K562 (cell line): ENCODE results near the gene NTN3. TPM values are rescaled to one million over a fixed set of nuclear protein-coding genes. Genes with fewer than 3 reads are reported as not detected.

ENCODE experiments used
- BMI1 ChIP-seq: fragments of 150-350 bp; IDR thresholded peaks from 2 replicates; pipeline ENCODE4 v1.6.1; 2014; ENCODE audit warnings: low read length
- CCNT2 ChIP-seq: IDR thresholded peaks from 2 replicates; pipeline ENCODE4 v1.6.1; 2011; ENCODE audit warnings: borderline replicate concordance, low read depth, mild to moderate bottlenecking, moderate library complexity, mixed read lengths, low read length; ENCODE audit not compliant: insufficient read length; ENCODE audit errors: extremely low read depth
- DPF2 ChIP-seq: fragments of 450-650 bp; IDR thresholded peaks from 2 replicates; pipeline ENCODE4 v1.6.1; 2016
- E2F1 ChIP-seq: sonication (generic); formaldehyde crosslinking; IDR thresholded peaks from 2 replicates; pipeline ENCODE4 v1.8.1; 2023; ENCODE audit warnings: mild to moderate bottlenecking, missing genetic modification reagents, moderate library complexity
- GATAD2B ChIP-seq: fragments of 450-650 bp; IDR thresholded peaks from 2 replicates; pipeline ENCODE4 v1.6.1; 2017; ENCODE audit warnings: mild to moderate bottlenecking, borderline replicate concordance
- IFI16 ChIP-seq: fragments of 250-450 bp; sonication (Bioruptor Pico); IDR thresholded peaks from 2 replicates; pipeline ENCODE4 v2.1.2; 2022; ENCODE audit warnings: mild to moderate bottlenecking, inconsistent platforms
- IRF2 ChIP-seq: sonication (generic); formaldehyde crosslinking; IDR thresholded peaks from 2 replicates; pipeline ENCODE4 v1.8.1; 2022; ENCODE audit warnings: mild to moderate bottlenecking, missing genetic modification reagents
- KLF1 ChIP-seq: fragments of 450-650 bp; IDR thresholded peaks from 2 replicates; pipeline ENCODE4 v1.6.1; 2016; ENCODE audit warnings: missing genetic modification characterization, missing compliant biosample characterization
- MAZ ChIP-seq, 2 experiments: fragments of 450-650 bp in 1 of 2; sonication (generic) in 1 of 2; formaldehyde crosslinking; IDR thresholded peaks in 1 of 2; conservative IDR thresholded peaks in 1 of 2; 2 replicates each; pipeline versions ENCODE4 v1.4.0 to v1.5.0; 2020; ENCODE audit warnings: mild to moderate bottlenecking in 1 of 2, missing genetic modification reagents in 1 of 2
- MECOM ChIP-seq: fragments of 250-450 bp; sonication (Bioruptor Pico); IDR thresholded peaks from 2 replicates; pipeline ENCODE4 v1.8.0; 2022; ENCODE audit warnings: inconsistent platforms
- MED1 ChIP-seq: sonication (generic); formaldehyde crosslinking; IDR thresholded peaks from 2 replicates; pipeline ENCODE4 v1.8.1; 2023; ENCODE audit warnings: missing genetic modification reagents, borderline replicate concordance
- NCOA6 ChIP-seq: fragments of 450-650 bp; IDR thresholded peaks from 2 replicates; pipeline ENCODE4 v1.6.1; 2017; ENCODE audit warnings: mild to moderate bottlenecking
- PBX2 ChIP-seq, 2 experiments: IDR thresholded peaks in 1 of 2; conservative IDR thresholded peaks in 1 of 2; 2 replicates each; pipeline ENCODE4 v1.6.1; 2016; ENCODE audit warnings: low read depth in 2 of 2, mild to moderate bottlenecking in 1 of 2, missing compliant biosample characterization in 1 of 2, missing genetic modification characterization in 1 of 2, moderate library complexity in 1 of 2
- PHTF2 ChIP-seq: fragments of 250-450 bp; sonication (Bioruptor Pico); IDR thresholded peaks from 2 replicates; pipeline ENCODE4 v1.5.0; 2021; ENCODE audit warnings: mild to moderate bottlenecking
- POLR2A ChIP-seq: fragments of 450-650 bp; conservative IDR thresholded peaks from 2 replicates; pipeline ENCODE4 v1.6.1; 2016
- POLR2AphosphoS5 ChIP-seq: IDR thresholded peaks from 2 replicates; pipeline ENCODE4 v1.6.1; 2011; ENCODE audit warnings: mild to moderate bottlenecking, low read depth, low read length, moderate library complexity; ENCODE audit not compliant: control insufficient read depth, insufficient read depth
- SLC30A9 ChIP-seq: fragments of 250-450 bp; sonication (Bioruptor Pico); IDR thresholded peaks from 2 replicates; pipeline ENCODE4 v1.8.0; 2022; ENCODE audit warnings: mild to moderate bottlenecking, moderate library complexity
- TAF7 ChIP-seq: fragments of 450-650 bp; IDR thresholded peaks from 2 replicates; pipeline ENCODE4 v1.6.1; 2016; ENCODE audit warnings: missing genetic modification characterization, missing compliant biosample characterization
- TCF3 ChIP-seq: sonication (generic); formaldehyde crosslinking; IDR thresholded peaks from 2 replicates; pipeline ENCODE4 v1.4.0; 2020; ENCODE audit warnings: mild to moderate bottlenecking, missing genetic modification reagents
- TCFL5 ChIP-seq: fragments of 250-450 bp; sonication (Bioruptor Pico); conservative IDR thresholded peaks from 2 replicates; pipeline ENCODE4 v1.6.1; 2021; ENCODE audit warnings: mild to moderate bottlenecking, moderate library complexity, matching md5 sums
- TOE1 ChIP-seq, 2 experiments: fragments of 450-650 bp in 1 of 2; sonication (generic) in 1 of 2; formaldehyde crosslinking in 1 of 2; IDR thresholded peaks; 2 replicates each; pipeline versions ENCODE4 v1.7.1 to v1.8.0; 2016 to 2022; ENCODE audit warnings: borderline replicate concordance in 2 of 2, mild to moderate bottlenecking in 2 of 2, antibody characterized with exemption in 1 of 2, inconsistent platforms in 1 of 2, low read depth in 1 of 2, missing genetic modification reagents in 1 of 2, moderate library complexity in 1 of 2
- USF2 ChIP-seq: sonication (generic); formaldehyde crosslinking; IDR thresholded peaks from 2 replicates; pipeline ENCODE4 v1.5.0; 2020; ENCODE audit warnings: missing genetic modification reagents
- XRCC3 ChIP-seq: fragments of 450-650 bp; IDR thresholded peaks from 2 replicates; pipeline ENCODE4 v1.6.1; 2017; ENCODE audit warnings: mild to moderate bottlenecking, moderate library complexity
- ZFX ChIP-seq: sonication (generic); formaldehyde crosslinking; IDR thresholded peaks from 2 replicates; pipeline ENCODE4 v1.8.0; 2022; ENCODE audit warnings: mild to moderate bottlenecking, missing genetic modification reagents, moderate library complexity
- ZKSCAN8 ChIP-seq: fragments of 200-800 bp; sonication (Bioruptor generic); IDR thresholded peaks from 2 replicates; pipeline ENCODE4 v1.6.1; 2016; ENCODE audit warnings: missing genetic modification characterization, missing compliant biosample characterization
- ZNF316 ChIP-seq: fragments of 450-650 bp; IDR thresholded peaks from 2 replicates; pipeline ENCODE4 v1.6.1; 2016
- ZNF41 ChIP-seq: fragments of 250-450 bp; sonication (Bioruptor Pico); conservative IDR thresholded peaks from 2 replicates; pipeline ENCODE4 v1.4.0; 2020; ENCODE audit warnings: mild to moderate bottlenecking
- polyA plus RNA-seq, 8 experiments: library from polyadenylated mRNA; depleted of rRNA in 4 of 8; stranded (reverse) in 5 of 8; unstranded in 3 of 8; fragments of >200 nt; fragmentation: Nextera tagmentation in 2 of 8; fragmentation: Illumina TruSeq in 1 of 8; extraction: Ambion mirVana in 2 of 8; extraction: Trizol in 1 of 8; gene quantifications; 2 replicates each; pipeline versions ENCODE4 v1.2.1 to v1.2.3, GENCODE V29; 2011 to 2014; ENCODE audit warnings: inconsistent platforms in 1 of 8, missing spikeins in 1 of 8
- total RNA-seq, 7 experiments: library from RNA; depleted of rRNA in 6 of 7; stranded (reverse); fragments of >200 nt in 6 of 7; fragmentation: Illumina TruSeq in 2 of 7; extraction: Trizol in 2 of 7; gene quantifications; 2 replicates each; pipeline versions ENCODE4 v1.2.1 to v1.2.3, GENCODE V29; 2011 to 2021; ENCODE audit warnings: low replicate concordance in 1 of 7

Gene NTN3
- total and polyA plus RNA-seq, 9 of the 15 experiments (the other 6 are each of a cell fraction or from before 2014, with no cell fraction given): not detected

GRCh38 chr16:2474877-2475412 lies 3.8 kb downstream of the NTN3 start, which contains the start of gene TBC1D24 (continued):
- TF ChIP-seq PBX2 (CRISPR knock-in tag; IDR thresholded peaks at IDR 0.05; ENCODE audit: low read depth) (no peak), PBX2 (tag; conservative IDR thresholded peaks at IDR 0.05; ENCODE audit: low read depth) (no peak), MECOM (no peak), TCFL5 (CRISPR knock-in tag) (no peak), KLF1 (no peak), ZKSCAN8 (no peak), TOE1 (IDR thresholded peaks at IDR 0.05; ENCODE audit: borderline replicate concordance) (no peak), TOE1 (CRISPR knock-in tag; IDR thresholded peaks at IDR 0.05; ENCODE audit: borderline replicate concordance, low read depth) (no peak), NCOA6 (no peak), ZFX (CRISPR knock-in tag) (peak; percentile 3; the same call in 1 of the 2 replicates), ZNF316 (no peak), IFI16 (CRISPR knock-in tag) (no peak), MAZ (CRISPR knock-in tag; conservative IDR thresholded peaks at IDR 0.05 in 1 of 2, IDR thresholded peaks at IDR 0.05 in 1 of 2) (peak in 1 of 2 experiments; percentile 8; a peak in 1 of 4 replicates), POLR2AphosphoS5 (peak; percentile 38; the same call in 1 of the 2 replicates), GATAD2B (0 out of 2 replicates have a peak, but pooled peaks have one; percentile 12), SLC30A9 (CRISPR knock-in tag) (no peak), BMI1 (no peak), ZNF41 (CRISPR knock-in tag) (no peak), PHTF2 (no peak), CCNT2 (peak; percentile 3), DPF2 (no peak), POLR2A (no peak), TCF3 (CRISPR knock-in tag) (no peak), XRCC3 (no peak), IRF2 (CRISPR knock-in tag) (no peak), MED1 (CRISPR knock-in tag) (no peak), USF2 (CRISPR knock-in tag) (no peak), E2F1 (CRISPR knock-in tag) (no peak), TAF7 (tag) (no peak)
